HG03135 (cell line): ENCODE data around the gene PLCD3.

Experiments used
- ATAC-seq: cut with Tn5 transposase; IDR thresholded peaks from one replicate; pipeline ENCODE4 v1.9.1; 2021; ENCODE audit warnings: mild to moderate bottlenecking, moderate library complexity; ENCODE audit not compliant: unreplicated experiment

Gene PLCD3

DNA sequence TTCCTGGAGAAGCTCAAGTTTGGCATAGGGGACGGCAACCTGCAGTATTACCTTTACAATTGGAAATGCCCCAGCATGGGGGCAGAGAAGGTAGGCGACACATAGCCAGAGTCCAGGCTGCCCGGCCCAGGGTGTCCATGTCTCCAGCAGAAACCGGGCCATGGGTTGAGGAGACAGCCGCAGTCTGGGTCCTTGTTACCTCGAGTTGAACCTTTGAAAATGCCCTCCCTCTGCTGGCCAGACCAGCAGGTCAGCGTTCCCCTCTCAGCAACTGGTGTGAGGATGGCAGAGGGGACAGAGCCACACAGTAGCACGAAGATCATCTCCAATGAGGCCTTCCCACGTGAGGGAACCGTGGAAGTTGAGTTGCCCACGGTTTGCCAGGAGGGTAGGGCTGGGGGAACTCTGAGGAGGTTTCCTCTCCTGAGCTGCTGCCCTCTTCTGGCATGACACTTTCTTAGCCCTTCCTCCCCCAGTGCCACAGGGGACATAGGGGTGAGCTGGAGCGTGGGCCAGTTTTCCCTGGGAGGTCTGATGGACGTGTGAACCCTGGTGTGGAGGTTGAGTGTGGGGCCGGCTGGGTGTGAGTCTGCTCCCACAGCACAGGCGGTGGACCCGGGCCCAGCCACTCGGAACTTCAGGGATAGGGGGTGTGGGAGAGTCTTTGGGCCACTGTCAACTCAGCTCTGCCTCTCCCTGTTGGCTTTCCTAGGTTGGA, 27.2 kb downstream of the PLCD3 start:
- no peak for ATAC-seq

GRCh38 chr17:45104497-45104896, 27.8 kb downstream of the PLCD3 start:
- ATAC-seq: no peak

DNA sequence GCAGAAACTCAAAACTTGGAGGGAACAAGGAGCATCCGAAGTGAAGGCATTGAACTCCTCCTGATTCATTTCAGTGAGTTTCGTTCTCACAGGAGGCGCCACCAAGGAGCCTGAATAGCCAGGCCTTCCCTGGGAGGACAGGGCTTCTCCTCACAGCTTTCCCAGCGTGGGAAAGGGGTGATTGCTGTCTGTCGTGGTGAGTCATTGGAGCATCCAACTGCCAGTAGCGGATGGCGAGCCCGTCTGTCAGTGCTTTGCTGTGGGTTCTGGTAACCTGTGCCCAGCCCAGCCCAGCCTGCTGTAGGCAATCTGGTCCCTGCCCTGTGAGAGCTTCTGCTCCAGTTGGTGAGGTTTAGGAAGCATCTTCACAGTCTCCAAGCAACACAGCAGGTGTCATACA, 28.3 kb downstream of the PLCD3 start:
- ATAC-seq: no peak

DNA sequence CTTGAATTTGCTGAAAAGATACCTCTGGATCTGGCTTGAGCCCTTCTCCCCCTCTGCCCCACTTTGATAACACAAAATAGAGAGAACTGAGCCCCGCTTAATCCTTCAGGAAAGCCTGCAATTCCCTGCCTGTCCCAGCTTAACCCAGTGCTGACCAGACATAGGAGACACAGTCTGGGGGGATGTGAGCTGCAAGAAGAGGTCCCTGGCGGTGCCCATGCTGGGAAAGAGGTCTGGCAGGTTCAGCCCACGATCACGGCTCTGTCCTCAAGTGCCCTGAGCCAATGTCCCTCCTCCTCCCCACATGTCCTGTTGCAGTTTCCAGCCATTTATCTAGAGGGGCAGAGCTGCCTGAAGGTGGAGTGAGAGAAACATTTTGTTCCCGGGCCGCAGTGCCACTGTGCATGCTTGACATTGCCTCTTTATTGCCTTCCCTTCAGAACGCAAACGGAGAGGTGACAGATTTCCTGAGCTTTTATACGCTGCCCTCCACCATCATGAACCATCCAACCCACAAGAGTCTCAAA, 29.0 kb downstream of the PLCD3 start:
- ATAC-seq: no peak

- ATAC-seq: no peak
These were observed 29.5 kb downstream of the PLCD3 start for GRCh38 chr17:45102856-45103255.

- ATAC-seq: no peak
These were observed 30.2 kb downstream of the PLCD3 start for GRCh38 chr17:45101883-45102811.

- ATAC-seq: no peak
These were observed 30.8 kb downstream of the PLCD3 start for GRCh38 chr17:45101546-45101882.

DNA sequence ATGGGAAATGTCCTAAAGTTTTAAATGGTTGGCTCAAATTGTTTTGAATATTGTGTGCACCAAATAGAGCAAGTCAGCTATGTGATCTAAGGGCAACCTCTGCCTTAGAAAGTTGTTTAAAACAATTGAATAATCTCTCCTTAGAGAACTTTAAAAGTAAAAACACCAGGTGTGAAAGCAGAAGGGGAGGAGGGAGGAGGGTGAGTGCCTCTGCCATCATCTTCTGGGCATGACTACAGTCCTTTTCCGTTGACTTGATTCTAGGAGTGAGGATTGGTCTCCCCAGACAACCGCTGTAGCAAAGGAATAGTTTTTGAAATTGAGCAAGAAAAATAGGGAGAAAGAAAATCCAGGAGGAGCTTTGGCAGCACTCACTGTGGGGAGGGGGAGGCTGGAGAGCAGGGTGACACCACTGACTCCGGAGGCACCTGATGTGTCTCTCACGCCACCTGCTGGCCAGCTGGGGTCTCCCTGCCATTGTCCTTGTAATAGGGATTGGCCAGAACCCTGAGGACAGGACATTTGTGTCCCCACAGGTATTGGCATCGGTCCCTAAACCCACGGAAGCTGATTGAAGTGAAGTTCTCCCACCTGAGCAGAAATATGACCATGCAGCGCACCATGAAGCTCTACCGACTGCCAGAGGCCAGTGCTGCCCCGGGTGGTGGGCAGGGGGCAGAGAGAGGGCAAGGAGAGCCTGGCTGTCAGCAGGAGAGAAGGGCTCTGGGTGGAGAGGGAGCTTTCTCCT, 33.3 kb downstream of the PLCD3 start:
- ATAC-seq: no peak

DNA sequence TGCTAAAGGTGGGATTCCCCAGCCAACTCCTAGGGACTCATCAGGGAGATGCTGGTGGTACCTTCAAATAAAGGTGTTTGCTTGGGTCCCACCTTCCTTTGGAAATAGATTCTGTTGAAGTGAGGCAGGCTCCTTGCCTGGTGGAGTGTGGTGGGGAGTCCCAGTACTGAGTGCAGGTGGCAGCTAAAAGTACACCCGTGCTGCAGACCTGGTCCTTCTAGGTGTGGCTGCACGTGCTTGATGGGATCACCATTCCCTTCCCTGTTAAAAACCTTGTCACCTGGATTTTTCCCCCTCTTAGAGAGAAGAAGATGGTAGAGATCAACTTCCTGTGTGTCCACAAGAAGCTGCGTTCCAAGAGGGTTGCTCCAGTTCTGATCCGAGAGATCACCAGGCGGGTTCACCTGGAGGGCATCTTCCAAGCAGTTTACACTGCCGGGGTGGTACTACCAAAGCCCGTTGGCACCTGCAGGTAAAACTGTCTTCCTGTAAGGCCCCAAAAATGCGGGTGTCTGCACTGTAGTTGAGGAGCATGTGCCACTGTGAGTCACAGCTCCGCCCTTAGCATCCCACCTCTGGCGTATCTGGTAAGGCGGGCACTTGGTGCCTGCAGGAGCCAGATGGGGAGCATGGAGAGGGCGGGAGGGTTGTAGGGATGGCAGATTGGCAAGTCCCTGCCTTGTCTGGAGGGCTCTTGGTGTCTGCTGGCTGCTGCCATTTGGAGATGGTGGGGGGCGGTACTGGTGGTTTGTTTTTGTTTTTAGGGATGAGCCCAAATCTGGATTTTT, 34.0 kb downstream of the PLCD3 start:
- no peak for ATAC-seq

DNA sequence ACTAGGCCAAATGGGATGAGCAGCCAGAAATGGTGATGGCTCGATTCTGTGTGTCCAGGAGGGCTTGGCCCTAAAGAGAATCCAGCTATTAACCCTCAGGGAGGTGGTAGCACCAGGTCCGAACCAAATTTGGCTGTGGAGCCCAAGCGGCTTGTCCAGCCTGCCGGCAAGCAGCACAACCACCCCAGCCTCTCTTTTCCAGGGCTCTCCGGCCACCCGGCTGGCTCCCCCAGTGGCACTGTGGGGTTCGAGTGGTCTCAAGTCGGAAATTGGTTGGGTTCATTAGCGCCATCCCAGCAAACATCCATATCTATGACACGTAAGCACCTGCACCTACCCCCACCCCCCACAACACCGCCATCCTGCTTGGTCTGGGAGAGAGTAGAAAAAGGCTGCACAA, 35.4 kb downstream of the PLCD3 start:
- ATAC-seq: no peak

GRCh38 chr17:45096141-45096540, 36.2 kb downstream of the PLCD3 start:
- no peak for ATAC-seq

- ATAC-seq: no peak
These were observed 38.7 kb downstream of the PLCD3 start for GRCh38 chr17:45093444-45094110.

GRCh38 chr17:45092911-45093430, 39.3 kb downstream of the PLCD3 start:
- no peak for ATAC-seq

DNA sequence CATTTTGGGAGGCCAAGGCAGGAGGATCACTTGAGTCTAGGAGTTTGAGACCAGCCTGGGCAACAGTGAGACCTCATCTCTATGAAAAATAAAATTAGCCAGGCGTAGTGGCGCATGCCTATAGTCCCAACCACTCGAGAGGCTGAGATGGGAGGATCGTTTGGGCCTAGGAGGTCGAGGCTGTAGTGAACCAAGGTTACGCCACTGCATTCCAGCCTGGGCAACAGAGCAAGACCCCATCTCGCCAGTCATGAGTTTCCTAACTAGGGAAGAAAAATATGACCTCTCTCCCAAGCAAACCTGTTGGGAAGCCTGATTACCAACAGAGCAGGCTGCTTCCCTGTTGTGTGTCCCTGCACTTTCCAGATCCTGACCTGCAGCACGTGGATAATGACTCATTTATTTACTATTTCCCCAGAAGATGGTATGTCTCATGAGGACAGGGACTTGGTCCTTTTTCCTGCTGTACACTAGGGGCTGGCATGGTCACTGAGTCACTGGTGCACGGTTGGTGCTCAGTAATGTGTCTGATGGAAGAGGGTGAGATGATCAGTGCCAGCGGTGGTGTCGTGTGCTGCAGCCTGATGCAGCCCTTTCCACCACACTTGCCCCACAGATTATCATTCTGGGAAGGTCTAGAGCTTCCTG, 40.4 kb downstream of the PLCD3 start:
- no peak for ATAC-seq

DNA sequence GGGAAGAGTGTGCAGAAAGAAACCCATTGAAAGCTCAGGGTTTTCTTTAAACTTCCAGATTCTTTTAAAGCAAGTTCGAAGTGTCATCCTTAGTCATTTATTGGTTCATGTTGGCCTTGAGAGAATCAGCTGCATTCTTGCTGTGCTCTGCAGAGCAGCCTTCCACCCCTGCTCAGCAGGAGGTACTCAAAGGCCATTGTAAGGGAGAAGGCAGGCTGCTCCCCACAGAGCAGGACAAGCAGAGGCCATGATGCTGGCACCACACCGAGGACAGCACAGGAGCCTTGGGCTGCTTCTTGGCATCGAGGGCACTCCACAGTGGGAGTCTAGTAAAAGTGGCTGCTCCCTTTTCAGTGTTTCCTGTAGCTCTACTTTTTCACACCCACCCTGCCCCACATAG, 41.6 kb downstream of the PLCD3 start:
- no peak for ATAC-seq

DNA sequence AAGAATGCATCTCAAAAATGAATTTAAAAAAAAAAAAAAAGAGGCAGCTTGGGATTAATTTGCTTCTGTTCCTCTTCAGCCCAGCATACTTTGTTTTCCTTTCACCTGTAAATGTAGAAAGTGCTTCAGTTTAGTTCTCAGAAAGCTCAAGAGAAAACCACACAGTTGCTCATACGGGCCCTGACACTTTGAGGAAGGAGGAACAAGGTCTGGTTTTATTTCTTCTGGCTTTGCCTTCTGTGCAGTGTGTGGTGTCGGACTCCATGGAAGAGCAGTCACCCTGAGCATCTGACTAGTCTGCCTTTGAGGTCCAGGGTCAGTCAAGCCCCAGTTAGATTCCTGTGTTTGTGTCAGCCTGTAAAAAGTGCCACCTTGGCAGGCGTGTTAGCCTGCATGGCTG, 43.6 kb downstream of the PLCD3 start:
- ATAC-seq: no peak

DNA sequence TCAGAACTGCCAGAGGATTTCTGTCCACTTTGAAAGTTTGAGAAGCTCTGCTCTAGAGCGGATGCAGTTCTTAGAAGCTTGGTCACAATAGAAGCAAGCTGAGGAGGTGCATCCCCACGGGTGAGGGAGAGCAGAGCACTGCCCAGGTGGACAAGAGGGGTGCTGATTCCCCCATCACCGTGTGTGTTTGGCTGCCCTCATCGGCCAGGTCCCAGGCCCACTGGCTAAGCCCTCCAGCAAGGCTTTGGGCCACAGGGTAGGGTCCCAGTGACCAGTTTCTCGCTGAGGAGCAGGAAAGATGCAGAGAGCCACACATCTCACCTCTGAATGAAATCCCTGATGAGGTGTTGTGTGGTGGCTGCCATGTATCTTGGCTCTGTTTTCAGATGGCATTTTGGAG, 44.3 kb downstream of the PLCD3 start:
- ATAC-seq: no peak

DNA sequence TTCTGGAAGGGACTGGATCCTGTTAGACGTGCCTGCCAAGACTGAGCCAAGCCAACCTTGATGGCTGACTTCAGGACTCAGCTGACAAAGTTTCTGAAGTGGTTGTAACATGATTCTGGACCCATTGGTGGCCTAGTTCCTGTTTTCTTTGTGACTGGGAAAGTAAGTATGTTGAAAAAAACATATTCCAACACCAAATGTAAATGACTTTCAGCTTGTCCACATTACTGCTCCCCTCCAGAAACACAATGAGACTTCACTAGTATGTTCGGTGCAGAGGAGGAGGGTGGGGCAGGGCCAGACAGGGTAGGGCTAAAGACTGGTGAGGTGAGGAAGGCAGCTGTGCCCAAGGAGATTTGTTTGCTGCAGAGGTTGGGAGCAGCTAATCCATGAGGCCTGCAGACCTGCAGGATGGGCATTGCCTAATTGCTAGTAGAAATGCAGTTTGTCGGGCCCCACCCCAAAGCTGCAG, 44.8 kb downstream of the PLCD3 start:
- ATAC-seq: no peak

DNA sequence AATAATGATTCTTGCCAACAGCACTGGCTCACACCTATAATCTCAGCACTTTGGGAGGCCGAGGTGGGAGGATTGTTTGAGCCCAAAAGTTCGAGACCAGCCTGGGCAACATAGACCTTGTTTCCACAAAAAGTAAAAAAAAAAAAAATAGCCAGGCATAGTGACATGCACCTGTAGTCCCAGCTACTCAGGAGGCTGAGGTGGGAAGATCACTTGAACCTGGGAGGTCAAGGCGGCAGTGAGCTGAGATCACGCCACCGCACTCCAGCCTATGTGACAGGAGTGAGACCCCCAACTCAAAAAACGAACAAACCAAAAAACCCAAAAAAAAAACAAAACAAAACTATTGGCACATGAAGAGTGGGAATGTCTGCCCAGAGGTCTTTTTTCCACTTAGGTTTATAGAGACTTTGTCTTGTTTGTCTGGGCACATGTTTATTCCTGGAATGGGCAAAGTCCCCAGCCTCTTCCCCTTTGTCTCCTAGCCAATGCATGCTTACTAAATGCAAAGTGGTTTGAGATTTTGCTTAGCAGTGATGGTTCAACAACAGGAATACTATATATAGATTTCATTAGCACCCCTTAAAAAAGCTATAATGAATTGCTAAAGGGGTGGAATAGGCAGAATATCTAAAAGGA, 45.3 kb downstream of the PLCD3 start:
- ATAC-seq: no peak
